Activated CD8-positive, alpha-beta memory T cell treated with anti-CD3 and anti-CD28 coated beads for 48 hours (primary cell): ENCODE data around the gene RAE1.
A peak's percentile ranks its signal among the peaks of the same experiment; 100 is the strongest.

Source experiments
- DNase-seq, 3 experiments: peaks; one replicate each; pipeline ENCODE4 v3.0.0-alpha.2; 2020; ENCODE audit warnings: low read depth in 2 of 3, low spot score in 2 of 3

The RAE1 gene

DNA sequence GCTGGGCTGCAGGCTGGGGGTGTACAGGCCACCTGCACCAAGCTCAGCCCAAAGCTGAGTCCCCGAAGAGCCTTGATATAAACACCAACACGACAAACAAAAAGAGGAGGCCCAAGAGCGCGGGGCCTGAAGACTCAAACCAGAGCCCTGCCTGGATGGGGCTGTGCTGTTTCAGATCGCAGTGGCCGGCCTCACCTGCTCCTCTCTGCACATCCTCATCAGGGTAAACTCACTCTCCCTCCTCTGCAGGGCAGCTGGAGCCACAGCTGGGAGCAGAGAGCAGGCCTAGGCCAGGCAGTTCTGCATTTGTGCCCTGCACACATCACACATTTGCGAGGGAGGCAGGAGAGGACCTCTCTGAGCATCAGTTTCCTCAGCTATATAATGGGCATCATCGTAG is 36.4 kb downstream of the RAE1 start:
- no peak for DNase-seq

- DNase-seq, result no peak
These were observed 36.9 kb downstream of the RAE1 start for GRCh38 chr20:57387945-57388371.

GRCh38 chr20:57388953-57389694 is 38.1 kb downstream of the RAE1 start:
- no peak for DNase-seq

- peak in 1 of 3 experiments; percentile 65 for DNase-seq
These were observed 38.9 kb downstream of the RAE1 start for GRCh38 chr20:57389695-57390603.

DNA sequence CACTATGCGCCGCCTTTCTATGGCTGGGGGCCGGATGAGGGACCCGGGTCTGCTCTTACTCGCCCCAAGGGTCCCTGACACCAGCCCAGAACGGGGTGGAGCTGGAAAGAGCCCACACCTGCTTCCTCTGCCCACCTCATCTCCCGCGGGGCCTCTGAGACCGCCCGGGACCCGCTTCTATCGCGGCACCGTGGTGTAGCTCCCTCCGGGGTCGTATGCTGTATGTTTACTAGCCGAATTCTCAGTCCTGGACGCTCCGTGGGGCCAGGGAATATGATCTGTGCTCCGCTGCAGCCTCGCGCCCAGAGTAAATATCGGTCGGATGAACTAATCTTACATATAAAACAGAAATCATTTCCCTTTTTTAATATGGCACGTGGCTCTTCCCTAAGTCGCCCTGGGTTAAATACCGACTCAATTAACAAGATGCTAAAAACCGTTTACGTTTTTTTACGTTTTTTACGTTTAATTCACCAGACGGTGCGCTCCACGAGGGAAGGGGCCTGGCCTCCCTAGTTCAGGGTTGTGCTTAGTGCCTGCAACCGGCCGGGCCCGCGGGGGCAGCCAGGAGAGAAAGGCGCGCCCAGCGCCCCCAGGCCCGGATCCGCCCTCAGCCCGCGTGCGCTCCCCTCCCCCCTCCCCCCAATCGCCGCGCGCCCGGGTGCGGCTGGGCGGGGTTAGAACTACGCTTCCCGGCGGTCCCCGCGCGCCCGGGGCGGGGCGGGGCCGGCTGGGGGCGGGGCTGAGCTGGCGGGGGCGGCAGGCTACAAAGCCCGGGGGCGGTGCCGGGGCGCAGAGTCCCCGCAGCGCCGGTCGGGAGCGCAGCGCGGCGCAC is 39.8 kb downstream of the RAE1 start, which contains the start of gene RBM38:
Gene RBM38, plus strand, starts transcription at position 793 of the 835 bp plus-strand sequence. CDS start 186 bp downstream, outside the sequence.
- peak in 1 of 3 experiments; percentile 74 for DNase-seq

DNA sequence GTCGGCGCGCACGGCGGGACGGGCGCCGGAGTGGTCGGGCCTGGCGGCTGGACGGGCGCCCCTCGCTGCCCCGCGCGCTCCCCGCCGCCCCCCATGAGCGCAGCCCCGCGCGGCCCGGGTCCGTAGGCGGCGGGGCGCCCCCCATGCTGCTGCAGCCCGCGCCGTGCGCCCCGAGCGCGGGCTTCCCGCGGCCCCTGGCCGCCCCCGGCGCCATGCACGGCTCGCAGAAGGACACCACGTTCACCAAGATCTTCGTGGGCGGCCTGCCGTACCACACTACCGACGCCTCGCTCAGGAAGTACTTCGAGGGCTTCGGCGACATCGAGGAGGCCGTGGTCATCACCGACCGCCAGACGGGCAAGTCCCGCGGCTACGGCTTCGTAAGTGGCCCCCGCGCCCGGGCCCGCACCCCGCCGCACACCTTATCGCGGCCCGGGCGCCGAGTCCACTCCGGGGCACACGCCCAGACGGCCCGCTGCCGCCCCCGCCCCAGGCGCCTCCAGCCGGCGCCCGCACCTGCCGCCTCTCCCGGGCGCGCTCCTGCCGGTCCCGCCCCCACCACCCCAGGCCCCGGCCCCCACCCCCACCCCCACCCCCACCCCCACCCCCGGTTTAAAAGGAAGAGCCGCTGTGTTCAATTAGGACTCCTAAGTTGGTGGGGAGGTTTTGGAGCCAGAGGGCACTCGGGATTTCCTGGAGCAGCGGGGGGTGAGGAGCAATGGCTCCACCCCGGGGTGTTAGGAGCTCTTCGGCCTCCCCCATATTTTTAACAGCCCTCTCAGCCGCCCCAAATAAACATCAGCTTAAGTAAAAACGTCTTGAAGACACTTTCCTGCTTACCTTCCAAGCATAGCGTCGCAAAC is 40.6 kb downstream of the RAE1 start:
- DNase-seq, result no peak

- no peak for DNase-seq
These were observed 41.6 kb downstream of the RAE1 start for GRCh38 chr20:57392512-57393271.

DNA sequence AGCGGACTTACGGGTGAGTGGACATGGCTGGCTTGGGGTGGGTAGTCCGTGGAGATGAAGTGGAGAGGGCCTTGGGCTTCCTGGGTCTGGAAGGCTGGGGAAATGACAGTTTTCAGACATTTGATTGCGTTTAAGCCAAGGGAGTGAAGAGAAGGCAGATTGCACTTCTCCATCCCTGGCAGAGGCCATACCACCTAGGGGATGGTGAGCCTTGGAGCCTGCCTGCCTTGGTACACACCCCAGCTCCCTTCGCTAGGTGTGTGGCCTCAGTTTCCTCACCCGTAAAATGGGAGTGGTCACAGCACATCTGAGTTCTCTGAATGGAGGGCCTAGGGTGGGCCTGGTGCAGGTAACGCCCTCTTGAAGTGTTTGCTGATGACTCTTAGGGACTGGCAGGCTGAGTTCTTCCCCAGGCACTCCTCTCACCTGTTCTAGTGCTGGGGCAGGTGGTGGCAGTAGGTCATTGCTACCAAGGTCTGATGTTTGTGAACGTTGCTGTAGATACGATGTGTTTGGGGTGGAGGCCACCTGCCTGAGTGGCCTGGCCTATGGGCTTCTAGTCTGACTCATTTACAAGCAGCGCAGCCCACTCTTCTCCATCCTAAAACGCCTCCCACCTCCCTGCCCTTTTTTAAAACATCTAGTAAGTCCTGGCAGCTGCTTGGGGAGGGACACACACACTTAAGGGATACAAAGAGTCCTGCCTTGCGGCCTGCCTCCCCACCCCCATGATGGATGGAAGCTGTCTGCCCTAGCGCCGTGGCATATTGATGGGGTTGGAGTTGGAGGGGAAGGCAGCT is 42.5 kb downstream of the RAE1 start:
- DNase-seq, result no peak

- DNase-seq, result no peak
These were observed 43.3 kb downstream of the RAE1 start for GRCh38 chr20:57394121-57395082.

GRCh38 chr20:57395111-57395966 is 44.3 kb downstream of the RAE1 start:
- no peak for DNase-seq

GRCh38 chr20:57396212-57396983 is 45.3 kb downstream of the RAE1 start:
- no peak for DNase-seq

GRCh38 chr20:57396984-57397692 is 46.1 kb downstream of the RAE1 start:
- DNase-seq, result no peak

DNA sequence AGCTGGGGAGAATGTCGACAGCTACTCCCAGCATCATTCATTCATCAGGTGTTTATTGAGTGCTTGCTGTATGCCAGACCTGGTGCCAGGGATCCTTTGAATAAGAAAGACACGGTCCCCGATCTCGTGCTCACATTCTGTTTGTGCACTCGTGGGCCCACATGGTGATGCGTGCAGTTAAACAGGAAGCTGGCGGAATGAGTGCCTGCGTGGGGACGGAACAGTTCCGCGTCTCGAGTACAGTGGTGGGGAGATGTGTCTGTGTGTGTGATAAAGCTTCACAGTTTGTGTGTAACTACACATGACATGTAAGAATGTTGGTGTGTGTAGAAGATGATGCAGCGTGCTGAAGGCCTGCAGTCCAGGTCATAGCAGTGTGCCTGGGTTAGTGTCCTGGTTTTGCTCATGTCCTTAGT is 46.6 kb downstream of the RAE1 start:
- no peak for DNase-seq

GRCh38 chr20:57398231-57398821 is 47.3 kb downstream of the RAE1 start:
- DNase-seq, result peak in 2 of 3 experiments; percentile 69 to 77
